Uterus (tissue), 2 donors: ENCODE results near the gene COL4A1.

Experiments
- POLR2A ChIP-seq, 2 donors: fragments of 450-650 bp; IDR thresholded peaks; one replicate each; pipeline ENCODE4 v1.6.1; 2016; ENCODE audit warnings: antibody characterized with exemption in 2 of 2, mild to moderate bottlenecking in 1 of 2, moderate library complexity in 1 of 2
- TF ChIP-seq, protein P1 (sequence below), 4 experiments: fragments of 200-600 bp in 2 of 4; fragments of 450-650 bp in 2 of 4; sonication (generic) in 2 of 4; IDR thresholded peaks; one replicate each; pipeline ENCODE4 v1.5.1; 2016 to 2019; ENCODE audit warnings: antibody characterized with exemption in 4 of 4, mild to moderate bottlenecking in 2 of 4, moderate library complexity in 1 of 4

DNA sequence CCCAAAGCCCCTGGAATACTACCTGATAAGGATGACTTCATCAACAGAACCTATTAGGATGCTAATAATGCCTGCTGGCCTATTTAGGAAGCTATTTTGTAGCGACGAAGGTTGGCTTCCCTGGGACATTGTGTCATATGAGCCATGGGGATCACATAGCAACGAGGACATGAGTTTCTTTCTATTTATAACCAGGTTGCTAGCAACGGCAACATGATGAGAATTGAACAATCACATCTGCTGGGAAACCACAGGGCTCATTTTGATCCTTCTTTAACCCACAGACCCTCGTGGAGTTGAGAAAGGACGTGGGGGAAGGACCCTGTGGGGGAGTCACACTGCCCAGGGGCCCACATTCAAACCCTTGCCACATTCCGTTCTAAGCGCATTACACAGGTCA, 172.2 kb downstream of the COL4A1 start:
- TF ChIP-seq, protein P1, sequence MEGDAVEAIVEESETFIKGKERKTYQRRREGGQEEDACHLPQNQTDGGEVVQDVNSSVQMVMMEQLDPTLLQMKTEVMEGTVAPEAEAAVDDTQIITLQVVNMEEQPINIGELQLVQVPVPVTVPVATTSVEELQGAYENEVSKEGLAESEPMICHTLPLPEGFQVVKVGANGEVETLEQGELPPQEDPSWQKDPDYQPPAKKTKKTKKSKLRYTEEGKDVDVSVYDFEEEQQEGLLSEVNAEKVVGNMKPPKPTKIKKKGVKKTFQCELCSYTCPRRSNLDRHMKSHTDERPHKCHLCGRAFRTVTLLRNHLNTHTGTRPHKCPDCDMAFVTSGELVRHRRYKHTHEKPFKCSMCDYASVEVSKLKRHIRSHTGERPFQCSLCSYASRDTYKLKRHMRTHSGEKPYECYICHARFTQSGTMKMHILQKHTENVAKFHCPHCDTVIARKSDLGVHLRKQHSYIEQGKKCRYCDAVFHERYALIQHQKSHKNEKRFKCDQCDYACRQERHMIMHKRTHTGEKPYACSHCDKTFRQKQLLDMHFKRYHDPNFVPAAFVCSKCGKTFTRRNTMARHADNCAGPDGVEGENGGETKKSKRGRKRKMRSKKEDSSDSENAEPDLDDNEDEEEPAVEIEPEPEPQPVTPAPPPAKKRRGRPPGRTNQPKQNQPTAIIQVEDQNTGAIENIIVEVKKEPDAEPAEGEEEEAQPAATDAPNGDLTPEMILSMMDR (IDR thresholded peaks at IDR 0.05): no peak
- TF ChIP-seq POLR2A (IDR thresholded peaks at IDR 0.05): no peak
